Left ventricle myocardium inferior (tissue), 1 donor: ENCODE data around the gene RASGRP2. TPM values are rescaled to one million over a fixed set of nuclear protein-coding genes. Genes with fewer than 3 reads are reported as not detected.

Experiments
- DNase-seq: peaks from one replicate; pipeline ENCODE4 v3.0.0-alpha.2; 2020
- H3K27ac ChIP-seq: fragments of 200-600 bp; replicated peaks from 2 replicates; pipeline ENCODE4 v1.8.0; 2021
- H3K27me3 ChIP-seq: fragments of 200-600 bp; 2 replicates; pipeline ENCODE4 v1.8.0; 2021; ENCODE audit warnings: low read depth
- H3K36me3 ChIP-seq: fragments of 200-600 bp; 2 replicates; pipeline ENCODE4 v1.8.0; 2021
- H3K4me1 ChIP-seq: fragments of 200-600 bp; 2 replicates; pipeline ENCODE4 v1.8.0; 2021
- H3K4me3 ChIP-seq: fragments of 200-600 bp; 2 replicates; pipeline ENCODE4 v1.8.0; 2021; ENCODE audit warnings: mild to moderate bottlenecking, moderate library complexity
- H3K9me3 ChIP-seq: fragments of 200-600 bp; replicated peaks from 2 replicates; pipeline ENCODE4 v1.8.0; 2021
- CTCF ChIP-seq: fragments of 200-600 bp; IDR thresholded peaks from 2 replicates; pipeline ENCODE4 v1.8.0; 2021; ENCODE audit warnings: antibody characterized with exemption, mild to moderate bottlenecking, borderline replicate concordance
- intact Hi-C: fragments of 100-400 bp; cut with micrococcal nuclease; formaldehyde crosslinking; loops from one replicate; pipeline ENCODE4 v1.11.0; 2022
- total RNA-seq: library from RNA; stranded (reverse); fragmentation: NEBNext Ultra II Directional; extraction: Animal tissue kit (Norgen Biotek cat#: 25700); gene quantifications from one replicate; pipeline ENCODE4 v1.2.1, GENCODE V29; 2021
- donor health status: DM: no; HTN: yes; CAD: no; lungs with severe emphysema.

The RASGRP2 gene
- total RNA-seq, 1 donor from 2014 or later, result 21.1 TPM

DNA sequence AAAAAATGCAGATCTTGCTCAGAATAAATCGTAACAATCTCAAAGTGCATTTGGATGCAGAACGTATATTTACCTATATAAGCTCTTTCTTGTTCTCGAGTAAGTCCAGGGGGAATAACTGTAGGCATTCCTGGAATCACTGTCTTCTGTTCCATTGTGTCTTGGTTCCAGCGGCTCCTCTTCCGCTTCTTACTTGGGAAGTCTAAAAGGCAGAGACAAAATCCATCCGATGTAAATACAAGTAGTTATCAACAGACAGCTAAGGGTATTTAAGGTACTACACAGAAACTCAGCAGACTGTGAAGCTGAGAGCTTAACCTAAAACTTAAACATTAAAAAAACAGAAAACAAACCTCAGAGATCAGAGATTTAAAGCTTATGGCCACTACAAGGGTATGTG, 32.5 kb upstream of the RASGRP2 start:
- Histone ChIP-seq H3K4me1 (peaks cover 73% of the 10 kb centered on the region), H3K27ac (peak overlapping the region; percentile 99), H3K9me3 (no peaks in the 10 kb centered on the region), H3K27me3 (no peaks in the 10 kb centered on the region), H3K4me3 (peak overlapping the region; percentile 82), H3K36me3 (peaks cover 57% of the 10 kb centered on the region)
- TF ChIP-seq CTCF, result no peak
- intact Hi-C loops, result no loop called here
- no peak for DNase-seq

GRCh38 chr11:64774144-64774543, 30.2 kb upstream of the RASGRP2 start:
- TF ChIP-seq CTCF, result no peak
- intact Hi-C loops, result no loop called here
- Histone ChIP-seq H3K27ac (peak overlapping the region; percentile 42), H3K4me3 (no peak overlapping the region), H3K36me3 (peaks cover 79% of the 10 kb centered on the region), H3K9me3 (no peaks in the 10 kb centered on the region), H3K4me1 (peaks cover 72% of the 10 kb centered on the region), H3K27me3 (no peaks in the 10 kb centered on the region)
- no peak for DNase-seq

GRCh38 chr11:64772303-64773018, 28.5 kb upstream of the RASGRP2 start:
- no peaks in the 10 kb centered on the region for H3K27me3 ChIP-seq
- H3K4me1 ChIP-seq, result peaks cover 83% of the 10 kb centered on the region
- H3K36me3 ChIP-seq, result peaks cover 96% of the 10 kb centered on the region
- no peaks in the 10 kb centered on the region for H3K9me3 ChIP-seq
- no peak for DNase-seq
- peak overlapping the region; percentile 20 for H3K27ac ChIP-seq
- TF ChIP-seq CTCF, result no peak
- intact Hi-C loops, result no loop called here
- no peak overlapping the region for H3K4me3 ChIP-seq

DNA sequence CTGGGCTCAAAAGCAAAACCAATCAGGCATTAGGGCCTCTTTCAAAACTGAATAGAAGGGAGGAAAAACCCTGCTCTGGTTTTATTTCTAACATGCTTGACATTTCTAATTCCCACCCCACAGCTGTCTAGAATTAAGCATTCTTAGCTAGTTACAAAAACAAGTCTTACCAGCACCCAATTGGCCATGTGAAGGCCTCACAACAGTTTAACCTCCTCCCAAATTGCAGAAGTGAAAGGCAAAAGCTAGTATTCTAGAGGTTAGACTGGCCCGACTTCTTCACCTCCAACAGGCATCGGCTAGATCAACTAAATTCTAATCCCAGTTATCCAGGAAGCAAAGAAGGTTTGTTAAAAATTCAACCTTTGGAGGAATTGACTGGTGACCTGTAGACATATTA, 27.9 kb upstream of the RASGRP2 start:
- Histone ChIP-seq H3K4me3 (no peak overlapping the region), H3K27me3 (no peaks in the 10 kb centered on the region), H3K9me3 (no peaks in the 10 kb centered on the region), H3K4me1 (peaks cover 83% of the 10 kb centered on the region), H3K27ac (peak overlapping the region; percentile 20), H3K36me3 (peaks cover 100% of the 10 kb centered on the region)
- intact Hi-C loops, result no loop called here
- DNase-seq, result no peak
- TF ChIP-seq CTCF, result no peak

- peaks cover 100% of the 10 kb centered on the region for H3K36me3 ChIP-seq
- no peak for TF ChIP-seq CTCF
- H3K4me3 ChIP-seq, result no peak overlapping the region
- intact Hi-C loops, result no loop called here
- no peak overlapping the region for H3K27ac ChIP-seq
- peaks cover 75% of the 10 kb centered on the region for H3K4me1 ChIP-seq
- H3K27me3 ChIP-seq, result no peaks in the 10 kb centered on the region
- DNase-seq, result no peak
- H3K9me3 ChIP-seq, result no peaks in the 10 kb centered on the region
Measured at GRCh38 chr11:64770120-64770519, 26.2 kb upstream of the RASGRP2 start.
